ENCODE results near the gene ADGRA1. TPM values are rescaled to one million over a fixed set of nuclear protein-coding genes. Genes with fewer than 3 reads are reported as not detected.

ADGRA1 gene
- total and polyA plus RNA-seq, 2 of the 13 experiments (the other 11 are each of a cell fraction or from before 2014, with no cell fraction given), result not detected

DNA sequence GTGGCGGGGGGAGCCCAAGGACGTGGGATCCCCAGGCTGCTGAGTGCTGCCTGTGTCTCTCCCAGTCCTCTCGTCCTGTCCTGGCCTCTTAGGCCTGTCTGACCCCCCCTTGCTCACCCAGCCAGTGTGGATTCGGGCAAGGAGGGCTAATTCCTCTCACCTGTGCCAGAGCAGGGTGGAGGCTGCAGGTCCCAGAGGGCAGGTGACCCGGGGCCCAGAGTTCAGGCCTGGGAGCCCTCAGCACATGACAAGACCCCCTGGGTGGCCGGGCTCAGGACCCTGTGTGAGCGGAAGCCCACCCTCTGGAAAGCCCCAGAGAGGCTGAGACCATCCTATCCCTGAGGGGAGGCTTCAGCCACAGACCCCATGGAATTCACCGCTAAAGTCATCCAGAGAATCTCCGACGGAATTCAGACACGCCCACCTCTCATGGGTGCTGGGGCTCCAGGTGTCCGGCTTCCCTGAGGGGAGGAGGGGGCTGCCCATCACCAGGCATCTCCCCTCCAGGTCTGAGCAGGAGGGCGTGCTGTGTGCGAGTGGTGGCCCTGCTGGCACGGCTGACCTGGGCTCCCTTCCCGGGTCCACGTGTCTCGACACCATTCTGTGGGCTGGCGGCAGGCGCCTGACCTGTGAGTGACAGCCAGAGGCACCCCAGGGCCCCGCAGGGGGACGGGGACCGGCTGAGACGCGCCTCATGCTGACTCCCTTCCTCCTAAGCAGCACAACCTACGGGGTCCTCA, 77.3 kb downstream of the ADGRA1 start:
- FAIRE-seq, result no peak
- 55% methylated on average over 4 of the region's 26 CpGs for WGBS (ENCODE audit: low lambda C conversion rate)
- intact Hi-C loops (cut with micrococcal nuclease; ENCODE audit: unreplicated experiment) (no loop called here), in situ Hi-C loops (cut with HindIII; ENCODE audit: extremely low pct_ligation_motif_present, low pct_unique_long_range_greater_than_20kb) (no loop called here)
- H3K27me3 ChIP-seq (ENCODE audit: control insufficient read depth in 1 of 2, insufficient read depth in 2 of 2, low read length in 2 of 2), result peaks cover 7 to 28% of the 10 kb centered on the region in 2 experiments; a peak in 4 of 5 replicates
- no peaks in the 10 kb centered on the region for H3K79me2 ChIP-seq (ENCODE audit: insufficient read depth, low read length)
- BruUV-seq (replicated peaks), result no TSS peak
- no peak overlapping the region for H3K4me3 ChIP-seq (replicated peaks in 1 of 3; ENCODE audit: insufficient read depth in 1 of 3, low read depth in 2 of 3, low read length in 3 of 3)
- H3K9me3 ChIP-seq (ENCODE audit: low read length), result no peaks in the 10 kb centered on the region
- no peak overlapping the region for H2AFZ ChIP-seq (ENCODE audit: low read length)
- no peak overlapping the region for H3K9ac ChIP-seq (ENCODE audit: insufficient read depth, low read depth, low read length)
- TF ChIP-seq PRMT3 (CRISPR knock-in tag; IDR thresholded peaks at IDR 0.05; ENCODE audit: borderline replicate concordance, low read depth) (no peak), ZBTB43 (CRISPR knock-in tag; conservative IDR thresholded peaks at IDR 0.05) (no peak), ZNF432 (CRISPR knock-in tag; IDR thresholded peaks at IDR 0.05; ENCODE audit: borderline replicate concordance) (no peak), KDM4B (CRISPR knock-in tag; IDR thresholded peaks at IDR 0.05) (no peak), PBX2 (CRISPR knock-in tag; IDR thresholded peaks at IDR 0.05) (no peak)
- TF ChIP-seq, protein P1, sequence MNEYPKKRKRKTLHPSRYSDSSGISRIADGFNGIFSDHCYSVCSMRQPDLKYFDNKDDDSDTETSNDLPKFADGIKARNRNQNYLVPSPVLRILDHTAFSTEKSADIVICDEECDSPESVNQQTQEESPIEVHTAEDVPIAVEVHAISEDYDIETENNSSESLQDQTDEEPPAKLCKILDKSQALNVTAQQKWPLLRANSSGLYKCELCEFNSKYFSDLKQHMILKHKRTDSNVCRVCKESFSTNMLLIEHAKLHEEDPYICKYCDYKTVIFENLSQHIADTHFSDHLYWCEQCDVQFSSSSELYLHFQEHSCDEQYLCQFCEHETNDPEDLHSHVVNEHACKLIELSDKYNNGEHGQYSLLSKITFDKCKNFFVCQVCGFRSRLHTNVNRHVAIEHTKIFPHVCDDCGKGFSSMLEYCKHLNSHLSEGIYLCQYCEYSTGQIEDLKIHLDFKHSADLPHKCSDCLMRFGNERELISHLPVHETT (CRISPR knock-in tag; conservative IDR thresholded peaks at IDR 0.05), result no peak
- CTCF ChIA-PET (ENCODE audit: low intra/inter-chr PET ratio, low total read pairs), result no interaction called here
- no peaks in the 10 kb centered on the region for H4K20me1 ChIP-seq (ENCODE audit: insufficient read depth, low read length)
- H3K4me2 ChIP-seq (ENCODE audit: low read depth, low read length), result no peak overlapping the region
- H3K36me3 ChIP-seq (replicated peaks in 1 of 2; ENCODE audit: control insufficient read depth in 1 of 2, insufficient read depth in 2 of 2, low read length in 2 of 2), result no peaks in the 10 kb centered on the region
- no peak for ATAC-seq
- no peak for DNase-seq (ENCODE audit: low spot score)
- POLR2A ChIA-PET, result no interaction called here
- peaks cover 17% of the 10 kb centered on the region for H3K4me1 ChIP-seq (ENCODE audit: insufficient read depth, low read length)
- no peak overlapping the region for H3K27ac ChIP-seq (ENCODE audit: extremely low read length, insufficient read depth, low read length)

Data from HepG2 (cell line).